Measurements from ENCODE around the gene PSMA5. TPM values are rescaled to one million over a fixed set of nuclear protein-coding genes. Genes with fewer than 3 reads are reported as not detected.

The PSMA5 gene
- total and polyA plus RNA-seq, 11 donors = 24.3 to 94.7 (median 61.0) TPM

GRCh38 chr1:109392788-109393616 is 33.2 kb downstream of the PSMA5 start:
- peak; percentile 72 to 82 (median 79) for ATAC-seq
- peak overlapping the region; percentile 83 to 95 (median 88) for H3K27ac ChIP-seq
- intact Hi-C loops (cut with DNase I) = loop anchor here in 3 of 10 donors (5.0 to 10.0 kb wide), 2 partner anchors 41 to 48 kb away; no protein-coding TSS in a partner anchor
- no peak for TF ChIP-seq CTCF (IDR thresholded peaks at IDR 0.05)
- TF ChIP-seq POLR2A (IDR thresholded peaks at IDR 0.05) = peak in 1 of 2 donors; percentile 49
- no peaks in the 10 kb centered on the region for H3K36me3 ChIP-seq
- H3K9me3 ChIP-seq = no peaks in the 10 kb centered on the region
- H3K4me3 ChIP-seq = peak overlapping the region in 10 of 12 donors; percentile 4 to 46 (median 38)
- H3K27me3 ChIP-seq = no peaks in the 10 kb centered on the region
- H3K4me1 ChIP-seq = peaks cover 18 to 86% (median 68%) of the 10 kb centered on the region in 12 donors
- peak; percentile 65 to 88 (median 79) for DNase-seq
- 15 to 18% (median 16%) methylated on average over 10 of the region's 10 CpGs for WGBS, 4 donors

GRCh38 chr1:109392037-109392787 is 34.0 kb downstream of the PSMA5 start:
- Histone ChIP-seq H3K4me3 (peak overlapping the region in 10 of 12 donors; percentile 4 to 46 (median 38)), H3K36me3 (no peaks in the 10 kb centered on the region), H3K27me3 (no peaks in the 10 kb centered on the region), H3K4me1 (peaks cover 18 to 91% (median 70%) of the 10 kb centered on the region in 12 donors), H3K9me3 (no peaks in the 10 kb centered on the region), H3K27ac (peak overlapping the region; percentile 83 to 95 (median 88))
- intact Hi-C loops (cut with DNase I) = loop anchor here in 3 of 10 donors (5.0 to 10.0 kb wide), 2 partner anchors 40 to 47 kb away; no protein-coding TSS in a partner anchor
- 35 to 39% (median 38%) methylated on average over 4 of the region's 4 CpGs for WGBS, 4 donors
- TF ChIP-seq CTCF (IDR thresholded peaks at IDR 0.05) (no peak), POLR2A (IDR thresholded peaks at IDR 0.05) (peak in 1 of 2 donors; percentile 29)
- ATAC-seq (peak; percentile 64 to 82 (median 78)), DNase-seq (peak in 3 of 5 donors; percentile 55 to 80 (median 65))

GRCh38 chr1:109391626-109392025 is 34.6 kb downstream of the PSMA5 start:
- no peaks in the 10 kb centered on the region for H3K27me3 ChIP-seq
- peak overlapping the region; percentile 83 to 95 (median 88) for H3K27ac ChIP-seq
- H3K4me3 ChIP-seq = peak overlapping the region in 10 of 12 donors; percentile 4 to 46 (median 38)
- intact Hi-C loops (cut with DNase I) = loop anchor here in 3 of 10 donors (5.0 to 10.0 kb wide), 2 partner anchors 39 to 47 kb away; no protein-coding TSS in a partner anchor
- DNase-seq (no peak), ATAC-seq (no peak)
- TF ChIP-seq CTCF (IDR thresholded peaks at IDR 0.05) (no peak), POLR2A (IDR thresholded peaks at IDR 0.05) (no peak)
- H3K4me1 ChIP-seq = peaks cover 18 to 90% (median 70%) of the 10 kb centered on the region in 12 donors
- H3K9me3 ChIP-seq = no peaks in the 10 kb centered on the region
- no peaks in the 10 kb centered on the region for H3K36me3 ChIP-seq
